Esophagus muscularis mucosa (tissue), 3 donors: ENCODE results near the gene TNNT2.

Experiments used
- EP300 ChIP-seq: sonication (generic); formaldehyde crosslinking; IDR thresholded peaks from one replicate; pipeline ENCODE4 v1.6.1; 2017; ENCODE audit warnings: antibody characterized with exemption
- TF ChIP-seq, protein P1 (sequence below), 3 experiments: fragments of 200-600 bp in 2 of 3; fragments of 450-650 bp in 1 of 3; sonication (generic) in 2 of 3; IDR thresholded peaks; one replicate each; pipeline ENCODE4 v1.5.1; 2017 to 2019; ENCODE audit warnings: antibody characterized with exemption in 3 of 3, mild to moderate bottlenecking in 2 of 3, moderate library complexity in 1 of 3

DNA sequence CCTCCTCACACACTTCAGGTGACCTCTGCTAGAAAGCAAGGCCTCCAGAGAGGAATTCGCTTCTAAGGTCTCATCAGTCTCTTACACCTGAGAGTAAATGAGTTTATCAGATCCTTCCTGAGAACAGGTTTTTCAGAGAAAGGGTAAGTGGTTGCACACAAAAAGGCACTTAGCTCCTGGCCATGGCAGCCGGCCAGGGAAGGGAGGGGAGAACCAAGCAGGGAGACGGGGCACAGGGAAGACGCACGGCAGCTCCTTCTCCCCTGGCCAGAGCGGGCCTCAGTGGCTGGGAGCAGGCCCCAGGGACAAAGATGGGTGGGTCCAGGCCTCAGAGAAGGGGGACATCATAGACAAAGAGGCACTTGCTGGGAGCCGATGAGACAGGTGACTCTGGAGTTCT, 3.6 kb upstream of the TNNT2 start:
- no peak for TF ChIP-seq EP300
- TF ChIP-seq, protein P1, sequence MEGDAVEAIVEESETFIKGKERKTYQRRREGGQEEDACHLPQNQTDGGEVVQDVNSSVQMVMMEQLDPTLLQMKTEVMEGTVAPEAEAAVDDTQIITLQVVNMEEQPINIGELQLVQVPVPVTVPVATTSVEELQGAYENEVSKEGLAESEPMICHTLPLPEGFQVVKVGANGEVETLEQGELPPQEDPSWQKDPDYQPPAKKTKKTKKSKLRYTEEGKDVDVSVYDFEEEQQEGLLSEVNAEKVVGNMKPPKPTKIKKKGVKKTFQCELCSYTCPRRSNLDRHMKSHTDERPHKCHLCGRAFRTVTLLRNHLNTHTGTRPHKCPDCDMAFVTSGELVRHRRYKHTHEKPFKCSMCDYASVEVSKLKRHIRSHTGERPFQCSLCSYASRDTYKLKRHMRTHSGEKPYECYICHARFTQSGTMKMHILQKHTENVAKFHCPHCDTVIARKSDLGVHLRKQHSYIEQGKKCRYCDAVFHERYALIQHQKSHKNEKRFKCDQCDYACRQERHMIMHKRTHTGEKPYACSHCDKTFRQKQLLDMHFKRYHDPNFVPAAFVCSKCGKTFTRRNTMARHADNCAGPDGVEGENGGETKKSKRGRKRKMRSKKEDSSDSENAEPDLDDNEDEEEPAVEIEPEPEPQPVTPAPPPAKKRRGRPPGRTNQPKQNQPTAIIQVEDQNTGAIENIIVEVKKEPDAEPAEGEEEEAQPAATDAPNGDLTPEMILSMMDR (IDR thresholded peaks at IDR 0.05) = no peak
